ENCODE measurements around the gene REEP6.
"Not testable (repeated sequence)": the region's sequence is repeated elsewhere in the genome, so short reads cannot be mapped to it uniquely, and the experiment has no call there.

REEP6 gene

GRCh38 chr19:1488282-1488601, 2.7 kb upstream of the REEP6 start:
- in situ Hi-C loops (cut with HindIII; ENCODE audit: low sequenced_read_pairs): no loop called here

- in situ Hi-C loops (cut with HindIII; ENCODE audit: low sequenced_read_pairs): no loop called here
Measured at GRCh38 chr19:1489463-1490310, 1.3 kb upstream of the REEP6 start.

GRCh38 chr19:1490311-1491113, 469 bp upstream of the REEP6 start, which contains the start of gene PCSK4:
Gene PCSK4 (minus strand): TSS chr19:1490350. CDS start chr19:1490346, 4 bp downstream.
- in situ Hi-C loops (cut with HindIII; ENCODE audit: low sequenced_read_pairs): no loop called here

- in situ Hi-C loops (cut with HindIII; ENCODE audit: low sequenced_read_pairs): no loop called here
Measured at GRCh38 chr19:1491849-1492170, 829 bp downstream of the REEP6 start.

GRCh38 chr19:1492474-1493006, 1.6 kb downstream of the REEP6 start:
- in situ Hi-C loops (cut with HindIII; ENCODE audit: low sequenced_read_pairs): no loop called here

- in situ Hi-C loops (cut with HindIII; ENCODE audit: low sequenced_read_pairs): no loop called here
Measured at GRCh38 chr19:1494115-1494815, 3.3 kb downstream of the REEP6 start.

GRCh38 chr19:1495051-1495798, 4.2 kb downstream of the REEP6 start:
- in situ Hi-C loops (cut with HindIII; ENCODE audit: low sequenced_read_pairs): no loop called here

GRCh38 chr19:1495799-1496713, 5.1 kb downstream of the REEP6 start:
- in situ Hi-C loops (cut with HindIII; ENCODE audit: low sequenced_read_pairs): no loop called here

GRCh38 chr19:1496714-1497577, 6.0 kb downstream of the REEP6 start:
- in situ Hi-C loops (cut with HindIII; ENCODE audit: low sequenced_read_pairs): no loop called here

- in situ Hi-C loops (cut with HindIII; ENCODE audit: low sequenced_read_pairs): no loop called here
Measured at GRCh38 chr19:1497578-1498235, 6.7 kb downstream of the REEP6 start.

- in situ Hi-C loops (cut with HindIII; ENCODE audit: low sequenced_read_pairs): not testable (repeated sequence)
Measured at GRCh38 chr19:1499231-1499630, 8.2 kb downstream of the REEP6 start.

GRCh38 chr19:1501200-1501595, 10.2 kb downstream of the REEP6 start:
- in situ Hi-C loops (cut with HindIII; ENCODE audit: low sequenced_read_pairs): no loop called here

GRCh38 chr19:1502433-1503088, 11.6 kb downstream of the REEP6 start:
- in situ Hi-C loops (cut with HindIII; ENCODE audit: low sequenced_read_pairs): no loop called here

GRCh38 chr19:1503089-1503924, 12.3 kb downstream of the REEP6 start:
- in situ Hi-C loops (cut with HindIII; ENCODE audit: low sequenced_read_pairs): no loop called here

GRCh38 chr19:1503925-1504773, 13.2 kb downstream of the REEP6 start:
- in situ Hi-C loops (cut with HindIII; ENCODE audit: low sequenced_read_pairs): no loop called here

GRCh38 chr19:1505012-1505411, 14.0 kb downstream of the REEP6 start:
- in situ Hi-C loops (cut with HindIII; ENCODE audit: low sequenced_read_pairs): no loop called here

Data from DLD1 (cell line).